C4-2B (cell line): ENCODE results near the gene USP48.

ENCODE experiments used
- CTCF ChIP-seq: fragments of 450-650 bp; conservative IDR thresholded peaks from 2 replicates; pipeline ENCODE4 v1.5.1; 2017; ENCODE audit warnings: mild to moderate bottlenecking
- ZFX ChIP-seq: fragments of 450-650 bp; IDR thresholded peaks from 2 replicates; pipeline ENCODE4 v1.6.1; 2017

GRCh38 chr1:21816602-21817302 is 33.8 kb upstream of the USP48 start:
- TF ChIP-seq CTCF (no peak), ZFX (no peak)
